OCI-LY7 (cell line): ENCODE measurements around the gene MYO16.

Experiments
- EZH2phosphoT487 ChIP-seq: fragments of 200-600 bp; sonication (generic); IDR thresholded peaks from 2 replicates; pipeline ENCODE4 v1.6.1; 2018; ENCODE audit warnings: low read depth, borderline replicate concordance, mild to moderate bottlenecking, mixed run types, antibody characterized with exemption, low read length, moderate library complexity, mixed read lengths
- TF ChIP-seq, protein P1 (sequence below): fragments of 200-600 bp; sonication (generic); conservative IDR thresholded peaks from 2 replicates; pipeline ENCODE4 v1.5.1; 2014; ENCODE audit warnings: mild to moderate bottlenecking, antibody characterized with exemption, low read length, moderate library complexity, mixed read lengths

DNA sequence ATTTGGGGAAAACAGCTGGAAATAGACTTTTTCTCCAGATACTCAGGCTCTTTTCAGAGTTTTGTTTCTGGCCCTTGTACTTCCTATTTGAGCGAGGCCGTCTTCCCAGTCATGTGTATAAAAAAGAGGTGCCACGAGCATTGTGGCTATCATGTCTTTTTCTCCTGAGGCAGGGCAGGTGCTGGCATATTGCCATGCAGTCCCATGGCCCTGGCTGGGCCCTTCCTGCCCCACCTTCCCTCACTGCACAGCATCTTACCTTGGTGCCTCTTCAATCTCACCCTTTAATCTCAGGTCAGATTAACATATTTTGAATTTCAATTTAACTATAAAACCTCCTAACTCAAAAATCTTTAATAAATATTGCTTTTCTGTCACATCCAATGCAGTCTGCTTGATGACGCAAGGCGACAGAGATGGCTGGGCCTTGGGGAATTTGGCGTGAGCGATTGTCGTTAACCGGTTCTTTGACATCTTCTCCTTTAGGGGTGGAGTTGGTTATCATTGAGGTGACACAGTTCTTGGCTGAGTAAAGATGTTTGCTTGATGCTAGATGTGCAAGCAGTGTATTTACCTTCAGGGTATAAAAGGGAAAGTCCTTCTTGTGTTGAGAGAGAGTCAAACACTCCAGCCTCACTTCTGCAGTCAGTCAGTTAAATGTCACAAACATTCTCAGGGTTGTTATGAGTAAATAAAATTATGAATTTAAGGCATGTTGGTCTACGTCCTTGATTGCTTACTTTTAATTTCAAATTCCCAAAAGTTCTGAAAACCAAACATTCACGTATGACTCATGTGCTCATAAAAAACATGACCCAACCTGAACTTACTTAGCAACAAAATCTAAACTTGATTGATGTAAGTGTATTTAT lies 289.9 kb downstream of the MYO16 start:
- TF ChIP-seq, protein P1, sequence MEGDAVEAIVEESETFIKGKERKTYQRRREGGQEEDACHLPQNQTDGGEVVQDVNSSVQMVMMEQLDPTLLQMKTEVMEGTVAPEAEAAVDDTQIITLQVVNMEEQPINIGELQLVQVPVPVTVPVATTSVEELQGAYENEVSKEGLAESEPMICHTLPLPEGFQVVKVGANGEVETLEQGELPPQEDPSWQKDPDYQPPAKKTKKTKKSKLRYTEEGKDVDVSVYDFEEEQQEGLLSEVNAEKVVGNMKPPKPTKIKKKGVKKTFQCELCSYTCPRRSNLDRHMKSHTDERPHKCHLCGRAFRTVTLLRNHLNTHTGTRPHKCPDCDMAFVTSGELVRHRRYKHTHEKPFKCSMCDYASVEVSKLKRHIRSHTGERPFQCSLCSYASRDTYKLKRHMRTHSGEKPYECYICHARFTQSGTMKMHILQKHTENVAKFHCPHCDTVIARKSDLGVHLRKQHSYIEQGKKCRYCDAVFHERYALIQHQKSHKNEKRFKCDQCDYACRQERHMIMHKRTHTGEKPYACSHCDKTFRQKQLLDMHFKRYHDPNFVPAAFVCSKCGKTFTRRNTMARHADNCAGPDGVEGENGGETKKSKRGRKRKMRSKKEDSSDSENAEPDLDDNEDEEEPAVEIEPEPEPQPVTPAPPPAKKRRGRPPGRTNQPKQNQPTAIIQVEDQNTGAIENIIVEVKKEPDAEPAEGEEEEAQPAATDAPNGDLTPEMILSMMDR = no peak
- TF ChIP-seq EZH2phosphoT487 = no peak
